ENCODE data around the gene GFM1.

Gene GFM1

DNA sequence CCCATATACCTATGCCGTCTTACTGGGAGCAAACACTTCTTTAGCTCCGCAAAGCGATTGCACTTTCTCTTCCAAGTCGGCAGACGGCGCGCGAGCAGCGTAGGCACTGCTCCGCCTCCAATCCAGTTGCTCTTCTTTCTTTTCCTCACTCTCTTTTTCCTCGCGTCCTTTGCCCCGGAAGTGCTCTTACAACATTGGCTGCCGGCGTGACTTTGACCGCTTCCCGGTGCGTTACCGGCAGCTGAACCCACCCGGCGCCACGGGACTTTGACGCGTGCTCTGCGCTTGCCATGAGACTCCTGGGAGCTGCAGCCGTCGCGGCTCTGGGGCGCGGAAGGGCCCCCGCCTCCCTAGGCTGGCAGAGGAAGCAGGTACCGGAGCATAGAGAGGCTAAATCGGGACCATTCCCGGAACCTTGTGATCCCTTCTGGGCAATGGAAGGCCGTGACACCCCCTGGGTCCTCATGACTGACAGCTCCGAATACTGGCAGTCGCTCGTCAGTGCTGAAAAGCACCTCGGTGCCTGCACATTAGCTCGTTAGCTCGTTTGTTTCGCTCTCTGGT is at the start of gene GFM1:
Gene GFM1 (plus strand): TSS at position 183 of the 564 bp plus-strand sequence. CDS start 108 bp downstream, at position 291.
- Histone ChIP-seq H3K4me3 (peak within 1 kb of the TSS; percentile 93), H3K9me3 (ENCODE audit: low read depth, low read length) (no peaks in the 10 kb centered on the region), H3K36me3 (ENCODE audit: insufficient read depth, low read length) (peaks cover 35% of the 10 kb centered on the region), H3K27ac (peak within 1 kb of the TSS; percentile 27; the same call in 1 of the 2 replicates), H3K9ac (ENCODE audit: insufficient read length) (peak within 1 kb of the TSS; percentile 90)
- DNase-seq (ENCODE audit: low read depth, low spot score): peak; percentile 89
- TF ChIP-seq POLR2AphosphoS5 (IDR thresholded peaks at IDR 0.05; ENCODE audit: borderline replicate concordance, low read depth, low read length): peak; percentile 89
- no peak for TF ChIP-seq FOXP2 (optimal IDR thresholded peaks at IDR 0.05; ENCODE audit: control extremely low read depth, extremely low read length, insufficient read depth)

DNA sequence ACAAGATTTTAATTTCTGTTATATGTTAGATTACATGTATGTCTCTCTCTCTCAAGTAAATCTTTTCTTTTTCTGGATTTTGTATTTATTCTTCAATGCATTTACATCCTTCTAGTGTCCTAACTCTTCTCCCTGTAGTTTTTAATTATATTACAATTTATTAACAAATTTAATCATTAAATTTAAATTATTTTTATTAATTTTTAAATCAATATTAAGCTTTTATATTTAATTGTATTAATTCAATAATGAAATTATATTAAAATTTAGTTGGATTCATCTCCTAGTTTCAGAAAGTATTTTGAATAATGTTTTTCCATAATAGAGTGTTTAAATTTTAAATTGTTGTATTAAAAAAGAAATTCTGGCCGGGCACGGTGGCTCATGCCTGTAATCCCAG is 43.5 kb upstream of the GFM1 start:
- DNase-seq (ENCODE audit: low read depth, low spot score): no peak
- no peak overlapping the region for H3K9ac ChIP-seq (ENCODE audit: insufficient read length)

DNA sequence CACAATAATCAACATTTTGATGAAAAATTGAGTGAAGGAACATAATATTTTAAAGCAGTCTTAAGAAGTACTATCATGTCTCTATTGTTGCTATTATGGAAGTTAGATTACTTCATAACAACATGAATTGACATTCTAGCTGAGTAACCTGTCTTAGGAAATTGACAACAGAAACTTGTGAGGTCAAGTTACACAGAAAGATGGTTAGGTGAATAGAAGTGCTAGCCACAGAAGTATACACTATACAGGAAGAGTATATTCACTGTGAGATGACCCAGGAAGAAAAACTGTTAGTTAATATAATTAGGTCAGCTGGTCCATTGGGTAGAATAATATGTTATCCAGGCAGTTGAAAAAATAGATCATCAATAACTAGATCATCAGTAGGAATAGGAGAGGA is 42.1 kb upstream of the GFM1 start:
- H3K9me3 ChIP-seq (ENCODE audit: low read depth, low read length): no peaks in the 10 kb centered on the region
- TF ChIP-seq POLR2AphosphoS5 (IDR thresholded peaks at IDR 0.05; ENCODE audit: borderline replicate concordance, low read depth, low read length): no peak
- no peak for TF ChIP-seq FOXP2 (optimal IDR thresholded peaks at IDR 0.05; ENCODE audit: control extremely low read depth, extremely low read length, insufficient read depth)
- no peak for TF ChIP-seq EZH2 (IDR thresholded peaks at IDR 0.05)
- H3K9ac ChIP-seq (ENCODE audit: insufficient read length): no peak overlapping the region
- DNase-seq (ENCODE audit: low read depth, low spot score): no peak
- H3K27ac ChIP-seq: no peak overlapping the region
- no peaks in the 10 kb centered on the region for H3K36me3 ChIP-seq (ENCODE audit: insufficient read depth, low read length)
- H3K4me3 ChIP-seq: no peak overlapping the region

More for the DNA sequence above, 43.5 kb upstream of the GFM1 start:
- TF ChIP-seq POLR2AphosphoS5 (IDR thresholded peaks at IDR 0.05; ENCODE audit: borderline replicate concordance, low read depth, low read length) (no peak), EZH2 (IDR thresholded peaks at IDR 0.05) (no peak), FOXP2 (optimal IDR thresholded peaks at IDR 0.05; ENCODE audit: control extremely low read depth, extremely low read length, insufficient read depth) (no peak)
- Histone ChIP-seq H3K9me3 (ENCODE audit: low read depth, low read length) (no peaks in the 10 kb centered on the region), H3K4me3 (no peak overlapping the region), H3K27ac (no peak overlapping the region), H3K36me3 (ENCODE audit: insufficient read depth, low read length) (no peaks in the 10 kb centered on the region)

DNA sequence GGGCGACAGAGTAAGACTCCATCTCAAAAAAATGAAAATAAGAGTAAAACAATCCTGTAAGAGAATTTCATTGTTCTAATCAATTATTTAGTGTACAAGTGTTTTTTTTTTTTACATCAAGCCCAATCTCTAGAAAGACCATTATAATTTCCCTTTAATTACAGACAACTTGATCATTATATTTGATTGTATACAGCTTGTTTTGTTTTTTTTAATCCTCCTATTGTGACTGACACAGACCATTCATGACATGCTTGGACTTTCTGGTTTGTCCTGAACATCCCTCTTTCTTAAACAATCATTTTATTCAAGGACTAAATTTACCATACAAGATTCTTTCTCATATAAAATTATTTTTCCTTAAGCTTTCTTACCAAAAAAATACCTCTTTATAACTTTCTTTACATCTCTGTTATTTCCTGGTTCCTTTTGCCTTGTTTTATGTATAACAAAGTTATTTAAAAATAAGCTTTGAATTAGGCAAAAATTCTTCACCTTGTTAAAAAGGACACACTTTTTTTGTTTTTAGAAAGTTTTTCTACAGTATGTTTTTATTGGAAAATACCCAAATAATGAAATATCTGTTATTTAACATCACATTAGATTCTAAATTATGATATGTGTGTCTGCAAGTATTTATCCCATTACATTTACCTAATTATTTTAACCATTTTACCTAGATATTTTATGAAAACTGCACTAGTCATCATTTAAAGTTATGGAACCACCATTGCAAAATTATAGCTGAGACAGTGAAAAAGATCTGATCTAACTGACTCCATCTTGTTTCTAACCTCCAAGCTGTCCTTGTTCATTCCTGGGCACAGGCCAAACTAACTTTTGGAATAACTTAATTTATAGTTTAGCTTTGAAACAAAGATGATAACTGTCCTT is 26.1 kb upstream of the GFM1 start:
- Histone ChIP-seq H3K9ac (ENCODE audit: insufficient read length) (no peak overlapping the region), H3K9me3 (ENCODE audit: low read depth, low read length) (peaks cover 5% of the 10 kb centered on the region; the same call in 1 of the 2 replicates), H3K4me3 (no peak overlapping the region), H3K36me3 (ENCODE audit: insufficient read depth, low read length) (no peaks in the 10 kb centered on the region), H3K27ac (no peak overlapping the region)
- TF ChIP-seq FOXP2 (optimal IDR thresholded peaks at IDR 0.05; ENCODE audit: control extremely low read depth, extremely low read length, insufficient read depth): no peak
- DNase-seq (ENCODE audit: low read depth, low spot score): no peak

DNA sequence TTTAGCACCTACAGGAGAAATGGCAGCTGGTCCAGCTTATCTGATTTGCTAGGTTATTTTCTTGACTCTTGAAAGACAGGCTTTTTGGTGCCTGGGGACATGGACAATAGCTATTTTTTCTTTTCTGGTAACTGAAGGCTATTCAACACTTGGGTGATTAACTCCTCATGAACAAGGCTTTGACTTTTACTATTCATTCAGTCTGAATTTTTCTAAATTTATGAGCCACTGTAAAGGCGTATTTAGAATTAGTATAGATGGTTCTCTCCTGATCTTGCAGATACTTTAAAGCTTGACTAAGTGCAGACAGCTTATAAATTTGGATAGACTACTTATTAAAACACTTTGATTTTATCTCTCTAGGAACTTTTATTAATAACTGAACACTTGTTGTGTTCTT is 18.4 kb upstream of the GFM1 start:
- no peak for DNase-seq (ENCODE audit: low read depth, low spot score)
- H3K9me3 ChIP-seq (ENCODE audit: low read depth, low read length): no peaks in the 10 kb centered on the region
- H3K4me3 ChIP-seq: no peak overlapping the region
- no peak for TF ChIP-seq FOXP2 (optimal IDR thresholded peaks at IDR 0.05; ENCODE audit: control extremely low read depth, extremely low read length, insufficient read depth)
- TF ChIP-seq POLR2AphosphoS5 (IDR thresholded peaks at IDR 0.05; ENCODE audit: borderline replicate concordance, low read depth, low read length): no peak
- no peak for TF ChIP-seq EZH2 (IDR thresholded peaks at IDR 0.05)
- no peaks in the 10 kb centered on the region for H3K36me3 ChIP-seq (ENCODE audit: insufficient read depth, low read length)
- no peak overlapping the region for H3K9ac ChIP-seq (ENCODE audit: insufficient read length)
- no peak overlapping the region for H3K27ac ChIP-seq

DNA sequence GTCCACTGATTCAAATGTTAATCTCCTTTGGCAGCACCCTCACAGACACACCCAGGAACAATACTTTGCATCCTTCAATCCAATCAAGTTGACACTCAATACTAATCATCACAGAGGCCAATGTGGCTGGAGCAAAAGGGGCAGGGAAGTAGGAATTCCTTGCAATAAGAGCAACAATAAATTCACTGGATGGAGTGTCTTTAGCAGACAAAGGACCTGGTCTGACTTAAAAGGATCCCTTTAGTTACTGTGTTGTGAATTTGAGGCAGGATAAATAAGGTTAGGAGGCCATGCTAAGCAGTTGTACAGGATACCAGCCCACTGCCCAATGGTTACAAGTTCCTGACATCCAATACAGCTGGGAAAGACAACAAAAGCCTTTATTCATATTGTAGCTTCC is 12.3 kb upstream of the GFM1 start:
- no peaks in the 10 kb centered on the region for H3K36me3 ChIP-seq (ENCODE audit: insufficient read depth, low read length)
- TF ChIP-seq POLR2AphosphoS5 (IDR thresholded peaks at IDR 0.05; ENCODE audit: borderline replicate concordance, low read depth, low read length): no peak
- TF ChIP-seq EZH2 (IDR thresholded peaks at IDR 0.05): no peak
- TF ChIP-seq FOXP2 (optimal IDR thresholded peaks at IDR 0.05; ENCODE audit: control extremely low read depth, extremely low read length, insufficient read depth): no peak
- H3K9ac ChIP-seq (ENCODE audit: insufficient read length): no peak overlapping the region

DNA sequence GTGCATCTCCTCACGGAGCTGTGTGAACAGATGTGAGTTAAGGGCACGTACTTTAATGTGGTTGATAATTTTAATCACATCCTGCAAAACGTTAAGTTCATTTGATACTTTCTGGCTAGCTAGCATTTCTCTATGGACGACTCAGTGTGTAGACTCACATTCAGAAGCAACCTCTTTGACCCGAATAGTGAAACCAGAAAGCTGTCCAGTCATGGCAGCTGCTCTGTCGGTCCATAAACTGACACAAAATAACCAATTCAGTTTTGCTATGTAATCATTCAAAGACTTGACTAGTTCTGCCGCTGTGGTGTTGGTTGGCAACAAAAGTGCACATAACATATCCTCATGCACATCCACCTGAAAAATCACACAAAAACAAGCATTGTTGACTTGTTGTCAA is 3.7 kb upstream of the GFM1 start:
- no peak overlapping the region for H3K27ac ChIP-seq
- H3K9ac ChIP-seq (ENCODE audit: insufficient read length): no peak overlapping the region
- TF ChIP-seq FOXP2 (optimal IDR thresholded peaks at IDR 0.05; ENCODE audit: control extremely low read depth, extremely low read length, insufficient read depth) (no peak), EZH2 (IDR thresholded peaks at IDR 0.05) (no peak), POLR2AphosphoS5 (IDR thresholded peaks at IDR 0.05; ENCODE audit: borderline replicate concordance, low read depth, low read length) (no peak)
- no peak for DNase-seq (ENCODE audit: low read depth, low spot score)
- no peaks in the 10 kb centered on the region for H3K9me3 ChIP-seq (ENCODE audit: low read depth, low read length)
- H3K4me3 ChIP-seq: no peak overlapping the region
- H3K36me3 ChIP-seq (ENCODE audit: insufficient read depth, low read length): 0 out of 2 replicates have a peak, but pooled peaks cover 2% of the 10 kb centered on the region

More for the DNA sequence above, 12.3 kb upstream of the GFM1 start:
- Histone ChIP-seq H3K27ac (no peak overlapping the region), H3K4me3 (no peak overlapping the region), H3K9me3 (ENCODE audit: low read depth, low read length) (no peaks in the 10 kb centered on the region)
- no peak for DNase-seq (ENCODE audit: low read depth, low spot score)

DNA sequence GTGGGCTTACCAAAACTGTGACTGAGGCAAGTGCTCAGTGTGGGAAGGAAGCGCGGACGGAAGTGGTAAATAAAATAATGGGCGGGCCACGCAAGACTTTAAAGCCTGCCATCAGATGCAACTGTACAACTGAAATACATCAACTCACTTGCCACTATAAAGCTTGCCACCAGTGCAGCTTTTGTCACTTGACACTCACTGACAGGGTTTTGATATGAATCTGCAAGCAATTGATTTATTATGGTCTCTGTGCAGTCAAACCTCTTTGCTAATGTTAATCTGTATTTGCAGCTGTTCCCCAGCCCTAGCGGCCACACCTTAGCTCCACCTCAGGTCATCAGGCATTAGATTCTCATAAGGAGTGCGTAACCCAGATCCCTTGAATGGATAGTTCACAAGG is 2.3 kb upstream of the GFM1 start:
- no peak overlapping the region for H3K27ac ChIP-seq
- TF ChIP-seq POLR2AphosphoS5 (IDR thresholded peaks at IDR 0.05; ENCODE audit: borderline replicate concordance, low read depth, low read length) (no peak), EZH2 (IDR thresholded peaks at IDR 0.05) (no peak), FOXP2 (optimal IDR thresholded peaks at IDR 0.05; ENCODE audit: control extremely low read depth, extremely low read length, insufficient read depth) (no peak)
- H3K9me3 ChIP-seq (ENCODE audit: low read depth, low read length): no peaks in the 10 kb centered on the region
- H3K4me3 ChIP-seq: no peak overlapping the region
- no peak overlapping the region for H3K9ac ChIP-seq (ENCODE audit: insufficient read length)
- no peak for DNase-seq (ENCODE audit: low read depth, low spot score)
- peaks cover 16% of the 10 kb centered on the region for H3K36me3 ChIP-seq (ENCODE audit: insufficient read depth, low read length)

All from SK-N-MC (cell line).